ENCODE measurements around the gene GSN.

The GSN gene

GRCh38 chr9:121324316-121324715, 56.4 kb downstream of the GSN start:
- DNase-seq = no peak

GRCh38 chr9:121324755-121325154, 56.8 kb downstream of the GSN start:
- no peak for DNase-seq

- no peak for DNase-seq
Observed at GRCh38 chr9:121325387-121325786, 57.4 kb downstream of the GSN start.

- DNase-seq = no peak
Observed at GRCh38 chr9:121326130-121326838, 58.3 kb downstream of the GSN start.

- no peak for DNase-seq
Observed at GRCh38 chr9:121326901-121327613, 59.1 kb downstream of the GSN start.

- no peak for DNase-seq
Observed at GRCh38 chr9:121328476-121328875, 60.5 kb downstream of the GSN start.

- no peak for DNase-seq
Observed at GRCh38 chr9:121328876-121329681, 61.1 kb downstream of the GSN start.

- no peak for DNase-seq
Observed at GRCh38 chr9:121331549-121331948, 63.6 kb downstream of the GSN start.

- DNase-seq = no peak
Observed at GRCh38 chr9:121331992-121332685, 64.2 kb downstream of the GSN start.

GRCh38 chr9:121333950-121334773, 66.2 kb downstream of the GSN start:
- DNase-seq = no peak

GRCh38 chr9:121336665-121337064, 68.7 kb downstream of the GSN start:
- no peak for DNase-seq

GRCh38 chr9:121339437-121339836, 71.5 kb downstream of the GSN start:
- no peak for DNase-seq

- no peak for DNase-seq
Observed at GRCh38 chr9:121340676-121341392, 72.9 kb downstream of the GSN start.

GRCh38 chr9:121344184-121344583, 76.2 kb downstream of the GSN start:
- no peak for DNase-seq

- no peak for DNase-seq
Observed at GRCh38 chr9:121345070-121345469, 77.1 kb downstream of the GSN start.

GRCh38 chr9:121348221-121348620, 80.3 kb downstream of the GSN start:
- no peak for DNase-seq

GRCh38 chr9:121349009-121349408, 81.0 kb downstream of the GSN start:
- DNase-seq = no peak

GRCh38 chr9:121350036-121350435, 82.1 kb downstream of the GSN start:
- DNase-seq = no peak

- DNase-seq = no peak
Observed at GRCh38 chr9:121350993-121351561, 83.1 kb downstream of the GSN start.

GRCh38 chr9:121353241-121354061, 85.5 kb downstream of the GSN start:
- no peak for DNase-seq
